H9 (cell line): Measurements from ENCODE around the gene ANKRD23. TPM values are rescaled to one million over a fixed set of nuclear protein-coding genes. Genes with fewer than 3 reads are reported as not detected.

Experiments
- DNase-seq: peaks from one replicate; pipeline ENCODE4 v3.0.0-alpha.2; 2017
- H2AFZ ChIP-seq: one replicate; pipeline ENCODE4 v1.6.1; 2013; ENCODE audit warnings: mild to moderate bottlenecking, low read length, control low read depth, moderate library complexity
- H2AK5ac ChIP-seq: 2 replicates; pipeline ENCODE4 v1.6.1; 2013; ENCODE audit warnings: low read length, control low read depth, mixed read lengths; ENCODE audit not compliant: insufficient read length
- H2BK120ac ChIP-seq: one replicate; pipeline ENCODE4 v1.6.1; 2013; ENCODE audit warnings: low read depth, mild to moderate bottlenecking, low read length, control low read depth, inconsistent platforms; ENCODE audit not compliant: poor library complexity, severe bottlenecking
- H2BK12ac ChIP-seq: 2 replicates; pipeline ENCODE4 v1.6.1; 2013; ENCODE audit warnings: low read length, control low read depth, mixed read lengths, low read depth; ENCODE audit not compliant: insufficient read length
- H2BK15ac ChIP-seq: 2 replicates; pipeline ENCODE4 v1.6.1; 2013; ENCODE audit warnings: low read depth, low read length, control low read depth
- H2BK20ac ChIP-seq: one replicate; pipeline ENCODE4 v1.6.1; 2013; ENCODE audit warnings: low read depth, mild to moderate bottlenecking, low read length, control low read depth, inconsistent platforms; ENCODE audit not compliant: poor library complexity, severe bottlenecking
- H2BK5ac ChIP-seq: 2 replicates; pipeline ENCODE4 v1.6.1; 2013; ENCODE audit warnings: low read length, control low read depth, mixed read lengths; ENCODE audit not compliant: insufficient read length
- H3K14ac ChIP-seq: 2 replicates; pipeline ENCODE4 v1.6.1; 2013; ENCODE audit warnings: low read length, control low read depth; ENCODE audit not compliant: insufficient read depth
- H3K18ac ChIP-seq: 2 replicates; pipeline ENCODE4 v1.6.1; 2013; ENCODE audit warnings: low read depth, mild to moderate bottlenecking, mixed read lengths, low read length, control low read depth; ENCODE audit not compliant: insufficient read length
- H3K23ac ChIP-seq: 2 replicates; pipeline ENCODE4 v1.6.1; 2013; ENCODE audit warnings: low read length, control low read depth, mixed read lengths, low read depth; ENCODE audit not compliant: insufficient read length
- H3K23me2 ChIP-seq: 2 replicates; pipeline ENCODE4 v1.6.1; 2013; ENCODE audit warnings: low read depth, mild to moderate bottlenecking, mixed read lengths, low read length, control low read depth; ENCODE audit not compliant: insufficient read length, poor library complexity, severe bottlenecking
- H3K27ac ChIP-seq: 2 replicates; pipeline ENCODE4 v1.5.1; 2013; ENCODE audit warnings: low read length, control low read depth, mixed read lengths, low read depth; ENCODE audit not compliant: insufficient read length
- H3K27me3 ChIP-seq: 2 replicates; pipeline ENCODE4 v1.6.1; 2013; ENCODE audit warnings: low read length, control low read depth, inconsistent platforms; ENCODE audit not compliant: insufficient read depth
- H3K4ac ChIP-seq: 2 replicates; pipeline ENCODE4 v1.6.1; 2013; ENCODE audit warnings: low read depth, mild to moderate bottlenecking, control low read depth, inconsistent platforms, low read length, moderate library complexity
- H3K4me1 ChIP-seq: 2 replicates; pipeline ENCODE4 v1.6.1; 2013; ENCODE audit warnings: low read length, control low read depth, inconsistent platforms; ENCODE audit not compliant: insufficient read depth
- H3K4me2 ChIP-seq: 2 replicates; pipeline ENCODE4 v1.6.1; 2013; ENCODE audit warnings: low read length, control low read depth, mixed read lengths; ENCODE audit not compliant: insufficient read length, insufficient read depth
- H3K56ac ChIP-seq: 2 replicates; pipeline ENCODE4 v1.6.1; 2013; ENCODE audit warnings: low read depth, mild to moderate bottlenecking, mixed read lengths, low read length, control low read depth; ENCODE audit not compliant: insufficient read length
- H3K79me1 ChIP-seq: 2 replicates; pipeline ENCODE4 v1.6.1; 2013; ENCODE audit warnings: low read depth, mild to moderate bottlenecking, moderate library complexity, low read length, control low read depth, inconsistent platforms; ENCODE audit not compliant: insufficient read depth, poor library complexity, severe bottlenecking
- H3K79me2 ChIP-seq: 2 replicates; pipeline ENCODE4 v1.6.1; 2013; ENCODE audit warnings: low read length, control low read depth, inconsistent platforms; ENCODE audit not compliant: insufficient read depth
- H3K9ac ChIP-seq: 2 replicates; pipeline ENCODE4 v1.6.1; 2013; ENCODE audit warnings: low read length, control low read depth, mixed read lengths; ENCODE audit not compliant: insufficient read length; ENCODE audit errors: extremely low read depth
- H3K9me3 ChIP-seq: one replicate; pipeline ENCODE4 v1.6.1; 2013; ENCODE audit warnings: low read depth, low read length, inconsistent platforms; ENCODE audit not compliant: control insufficient read depth
- H3T11ph ChIP-seq: one replicate; pipeline ENCODE4 v1.6.1; 2013; ENCODE audit warnings: mild to moderate bottlenecking, low read length, control low read depth, inconsistent platforms
- H4K20me1 ChIP-seq: one replicate; pipeline ENCODE4 v1.6.1; 2013; ENCODE audit not compliant: control insufficient read depth, insufficient read length, insufficient read depth
- H4K5ac ChIP-seq: 2 replicates; pipeline ENCODE4 v1.6.1; 2013; ENCODE audit warnings: low read depth, mild to moderate bottlenecking, mixed read lengths, low read length, control low read depth; ENCODE audit not compliant: insufficient read length
- H4K8ac ChIP-seq: replicated peaks from 2 replicates; pipeline ENCODE4 v1.6.1; 2013; ENCODE audit warnings: low read length, control low read depth, mixed read lengths, low read depth; ENCODE audit not compliant: insufficient read length
- H4K91ac ChIP-seq: 2 replicates; pipeline ENCODE4 v1.6.1; 2013; ENCODE audit warnings: low read depth, mild to moderate bottlenecking, moderate library complexity, mixed read lengths, low read length, control low read depth; ENCODE audit not compliant: insufficient read length
- H3K27ac Mint-ChIP-seq, 3 experiments: 2 replicates in 2 of 3; 3 replicates in 1 of 3; pipeline ENCODE4 v1.8.0; 2020 to 2021; ENCODE audit warnings: mixed read lengths in 3 of 3, mild to moderate bottlenecking in 1 of 3, moderate library complexity in 1 of 3
- H3K27me3 Mint-ChIP-seq: 2 replicates; pipeline ENCODE4 v1.8.0; 2021; ENCODE audit warnings: low read depth, mild to moderate bottlenecking, moderate library complexity, mixed read lengths
- H3K36me3 Mint-ChIP-seq, 3 experiments: 2 replicates in 2 of 3; 3 replicates in 1 of 3; pipeline ENCODE4 v1.8.0; 2020 to 2021; ENCODE audit warnings: low read depth in 3 of 3, mixed read lengths in 3 of 3; ENCODE audit not compliant: insufficient read depth in 1 of 3
- H3K4me1 Mint-ChIP-seq, 2 experiments: 2 replicates each; pipeline ENCODE4 v1.8.0; 2020; ENCODE audit warnings: mixed read lengths in 2 of 2
- H3K4me3 Mint-ChIP-seq, 2 experiments: 2 replicates in 1 of 2; 3 replicates in 1 of 2; pipeline ENCODE4 v1.8.0; 2020 to 2021; ENCODE audit warnings: mild to moderate bottlenecking in 2 of 2, mixed read lengths in 2 of 2, moderate library complexity in 1 of 2
- H3K9me3 Mint-ChIP-seq, 2 experiments: 2 replicates in 1 of 2; 3 replicates in 1 of 2; pipeline ENCODE4 v1.8.0; 2020; ENCODE audit warnings: mild to moderate bottlenecking in 2 of 2, mixed read lengths in 2 of 2, moderate library complexity in 1 of 2
- CTCF ChIP-seq: fragments of 200-600 bp; sonication (generic); conservative IDR thresholded peaks from 3 replicates; pipeline ENCODE4 v1.8.0; 2021; ENCODE audit warnings: antibody characterized with exemption, mild to moderate bottlenecking
- WGBS: extraction: QIAGEN DNeasy Blood & Tissue Kit; methylation state at CpG from one replicate; pipeline ENCODE4 v1.1.7; 2013; ENCODE audit warnings: missing lambda C conversion rate, low lambda C conversion rate, mixed read lengths; ENCODE audit not compliant: insufficient read length; ENCODE audit errors: extremely low coverage; 5-methylcytosine and 5-hydroxymethylcytosine counted together
- total RNA-seq: library from RNA; stranded (reverse); gene quantifications from 2 replicates; pipeline ENCODE4 v1.2.1, GENCODE V29; 2021

ANKRD23 gene
- total RNA-seq, 1 experiment from 2014 or later: 2.4 TPM

- no peaks in the 10 kb centered on the region for H3K9me3 Mint-ChIP-seq
- Histone ChIP-seq H3K56ac (no peak overlapping the region), H3K27ac (no peak overlapping the region), H3K4ac (no peak overlapping the region), H2AFZ (no peak overlapping the region), H2BK20ac (no peak overlapping the region), H4K8ac (no peak overlapping the region), H2BK12ac (no peak overlapping the region), H2BK15ac (no peak overlapping the region), H3K23me2 (peaks cover 13% of the 10 kb centered on the region), H3K14ac (no peak overlapping the region), H3K79me2 (peaks cover 2% of the 10 kb centered on the region; the same call in 1 of the 2 replicates), H2BK120ac (no peak overlapping the region), H4K5ac (no peak overlapping the region), H4K20me1 (no peaks in the 10 kb centered on the region), H3K18ac (no peak overlapping the region), H3K9me3 (no peaks in the 10 kb centered on the region), H3T11ph (no peak overlapping the region), H4K91ac (no peak overlapping the region), H3K27me3 (no peaks in the 10 kb centered on the region), H2BK5ac (no peak overlapping the region), H3K4me2 (no peak overlapping the region), H3K4me1 (no peaks in the 10 kb centered on the region; the same call in 1 of the 2 replicates), H2AK5ac (no peak overlapping the region), H3K23ac (no peak overlapping the region), H3K79me1 (peaks cover 3% of the 10 kb centered on the region), H3K9ac (no peak overlapping the region)
- H3K27ac Mint-ChIP-seq: no peak overlapping the region
- peak overlapping the region in 1 of 2 experiments; percentile 23; a peak in 1 of 5 replicates for H3K4me3 Mint-ChIP-seq
- no peak for DNase-seq
- peaks cover 0 to 5% (median 2%) of the 10 kb centered on the region in 3 experiments; a peak in 4 of 7 replicates for H3K36me3 Mint-ChIP-seq
- WGBS: no CpG with 5 or more reads among the region's 14 CpGs
- H3K4me1 Mint-ChIP-seq: peaks cover 47 to 59% of the 10 kb centered on the region in 2 experiments
- H3K27me3 Mint-ChIP-seq: no peaks in the 10 kb centered on the region; the same call in 1 of the 2 replicates
- no peak for TF ChIP-seq CTCF
Measured at GRCh38 chr2:96872591-96873349, 28.9 kb upstream of the ANKRD23 start.
